Smooth muscle cell (in vitro differentiated cells): ENCODE results near the gene COPG2. TPM values are rescaled to one million over a fixed set of nuclear protein-coding genes. Genes with fewer than 3 reads are reported as not detected.

Experiments
- DNase-seq: peaks from one replicate; lab custom pipeline; 2025; ENCODE audit not compliant: unreplicated experiment; lab: John Stamatoyannopoulos, UW
- H2AFZ ChIP-seq: fragments of 200-600 bp; sonication (generic); 2 replicates; pipeline ENCODE4 v1.6.0; 2016; ENCODE audit warnings: antibody characterized with exemption, low read depth, mild to moderate bottlenecking
- H3F3A ChIP-seq: fragments of 200-600 bp; sonication (generic); 2 replicates; pipeline ENCODE4 v1.6.0; 2017; ENCODE audit warnings: antibody characterized with exemption, low read depth
- H3K27ac ChIP-seq: fragments of 200-600 bp; sonication (generic); 2 replicates; pipeline ENCODE4 v1.5.1; 2016; ENCODE audit warnings: low read depth, mild to moderate bottlenecking
- H3K27me3 ChIP-seq: fragments of 200-600 bp; sonication (generic); 2 replicates; pipeline ENCODE4 v1.6.1; 2016; ENCODE audit warnings: low read depth, mild to moderate bottlenecking
- H3K36me3 ChIP-seq: fragments of 200-600 bp; sonication (generic); 2 replicates; pipeline ENCODE4 v1.5.1; 2016; ENCODE audit warnings: low read depth
- H3K4me1 ChIP-seq: fragments of 200-600 bp; sonication (generic); 2 replicates; pipeline ENCODE4 v1.5.1; 2016; ENCODE audit warnings: low read depth
- H3K4me2 ChIP-seq: fragments of 200-600 bp; sonication (generic); 2 replicates; pipeline ENCODE4 v1.6.0; 2016; ENCODE audit warnings: mild to moderate bottlenecking
- H3K4me3 ChIP-seq: fragments of 200-600 bp; sonication (generic); 2 replicates; pipeline ENCODE4 v1.5.1; 2016; ENCODE audit warnings: mild to moderate bottlenecking
- H3K79me2 ChIP-seq: fragments of 200-600 bp; sonication (generic); 2 replicates; pipeline ENCODE4 v1.6.0; 2016; ENCODE audit warnings: low read depth, mild to moderate bottlenecking
- H3K9ac ChIP-seq: fragments of 200-600 bp; sonication (generic); 2 replicates; pipeline ENCODE4 v1.6.0; 2016; ENCODE audit warnings: low read depth
- H3K9me3 ChIP-seq: fragments of 200-600 bp; sonication (generic); replicated peaks from 2 replicates; pipeline ENCODE4 v1.5.1; 2016; ENCODE audit warnings: low read depth
- H4K20me1 ChIP-seq: fragments of 200-600 bp; sonication (generic); 2 replicates; pipeline ENCODE4 v1.6.0; 2016; ENCODE audit warnings: low read depth
- WGBS: methylation state at CpG from one replicate; pipeline ENCODE4 v1.1.7; 2016; ENCODE audit warnings: low lambda C conversion rate; 5-methylcytosine and 5-hydroxymethylcytosine counted together
- polyA plus RNA-seq: library from polyadenylated mRNA; unstranded; fragments of >200 nt; fragmentation: Nextera tagmentation; extraction: Ambion mirVana; gene quantifications from 2 replicates; pipeline ENCODE4 v1.2.1, GENCODE V29; 2016
- total RNA-seq: library from RNA; depleted of rRNA; stranded (reverse); fragments of >200 nt; gene quantifications from 2 replicates; pipeline ENCODE4 v1.2.3, GENCODE V29; 2014
- TF ChIP-seq, protein P1 (sequence below): fragments of 200-600 bp; sonication (generic); IDR thresholded peaks from 2 replicates; pipeline ENCODE4 v1.5.1; 2017; ENCODE audit warnings: borderline replicate concordance, mild to moderate bottlenecking, antibody characterized with exemption; ENCODE audit not compliant: insufficient read depth, poor library complexity, severe bottlenecking

COPG2 gene
- total and polyA plus RNA-seq, 2 experiments from 2014 or later, result 5.6 to 39.8 TPM

DNA sequence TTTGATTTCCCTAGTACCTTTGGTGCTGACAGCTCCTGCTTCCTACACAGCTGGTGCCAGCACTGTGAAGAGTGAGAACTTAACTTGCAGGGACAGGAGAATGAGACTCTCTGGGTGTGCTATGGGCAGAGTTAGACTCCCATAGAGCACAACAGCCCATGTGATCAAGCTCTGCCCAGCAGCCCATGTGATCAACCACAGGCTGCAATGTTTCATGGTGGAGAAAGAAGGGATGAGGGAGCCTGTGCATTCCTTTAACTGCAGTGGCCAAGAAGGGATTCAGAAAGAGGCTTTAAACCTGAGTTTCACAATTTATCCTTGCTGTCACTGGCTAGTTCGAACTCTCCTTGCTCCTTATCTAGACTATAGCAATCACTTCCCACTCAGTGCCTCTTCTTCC lies 186.7 kb downstream of the COPG2 start:
- H3F3A ChIP-seq, result peaks cover 3% of the 10 kb centered on the region
- H3K79me2 ChIP-seq, result no peaks in the 10 kb centered on the region
- no peaks in the 10 kb centered on the region for H3K27me3 ChIP-seq
- no peaks in the 10 kb centered on the region for H3K4me1 ChIP-seq
- no peaks in the 10 kb centered on the region for H4K20me1 ChIP-seq
- peak overlapping the region; percentile 25 for H3K4me2 ChIP-seq
- 32% methylated on average over 1 of the region's 1 CpG for WGBS
- no peaks in the 10 kb centered on the region for H3K36me3 ChIP-seq
- TF ChIP-seq, protein P1, sequence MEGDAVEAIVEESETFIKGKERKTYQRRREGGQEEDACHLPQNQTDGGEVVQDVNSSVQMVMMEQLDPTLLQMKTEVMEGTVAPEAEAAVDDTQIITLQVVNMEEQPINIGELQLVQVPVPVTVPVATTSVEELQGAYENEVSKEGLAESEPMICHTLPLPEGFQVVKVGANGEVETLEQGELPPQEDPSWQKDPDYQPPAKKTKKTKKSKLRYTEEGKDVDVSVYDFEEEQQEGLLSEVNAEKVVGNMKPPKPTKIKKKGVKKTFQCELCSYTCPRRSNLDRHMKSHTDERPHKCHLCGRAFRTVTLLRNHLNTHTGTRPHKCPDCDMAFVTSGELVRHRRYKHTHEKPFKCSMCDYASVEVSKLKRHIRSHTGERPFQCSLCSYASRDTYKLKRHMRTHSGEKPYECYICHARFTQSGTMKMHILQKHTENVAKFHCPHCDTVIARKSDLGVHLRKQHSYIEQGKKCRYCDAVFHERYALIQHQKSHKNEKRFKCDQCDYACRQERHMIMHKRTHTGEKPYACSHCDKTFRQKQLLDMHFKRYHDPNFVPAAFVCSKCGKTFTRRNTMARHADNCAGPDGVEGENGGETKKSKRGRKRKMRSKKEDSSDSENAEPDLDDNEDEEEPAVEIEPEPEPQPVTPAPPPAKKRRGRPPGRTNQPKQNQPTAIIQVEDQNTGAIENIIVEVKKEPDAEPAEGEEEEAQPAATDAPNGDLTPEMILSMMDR, result no peak
- no peak overlapping the region for H3K4me3 ChIP-seq
- no peaks in the 10 kb centered on the region for H3K9me3 ChIP-seq
- H2AFZ ChIP-seq, result peak overlapping the region; percentile 69
- H3K27ac ChIP-seq, result peak overlapping the region; percentile 17
- no peak overlapping the region for H3K9ac ChIP-seq
- DNase-seq, result no peak

DNA sequence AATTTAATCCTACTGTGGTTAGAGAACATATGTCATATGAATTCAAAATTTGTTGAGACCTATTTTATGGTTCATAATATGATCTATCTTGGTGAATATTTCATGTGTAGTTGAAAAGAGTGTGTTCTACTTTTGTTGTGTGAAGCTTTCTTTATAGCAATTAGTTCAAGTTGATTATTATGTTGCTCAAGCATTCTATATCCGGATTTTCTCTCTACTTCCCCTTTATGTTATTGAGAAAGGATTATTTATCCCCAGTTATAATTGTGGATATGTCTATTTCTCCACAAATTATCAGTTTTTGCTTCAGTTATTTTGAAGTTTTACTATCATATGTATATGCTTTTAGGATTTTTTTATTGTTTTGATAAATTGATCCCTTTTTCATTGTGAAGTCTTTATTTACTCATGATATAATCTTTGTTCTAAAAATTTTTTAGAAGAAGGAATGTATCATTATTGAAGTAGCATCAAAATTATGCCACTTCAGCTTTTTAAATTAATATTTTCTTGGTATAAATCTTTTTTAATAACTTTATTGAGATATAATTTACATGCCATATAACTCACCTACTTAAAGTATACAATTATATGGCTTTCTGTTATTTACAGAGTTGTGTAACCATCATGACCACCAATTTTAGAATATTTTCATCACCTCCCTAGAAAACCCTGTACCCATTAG lies 188.7 kb downstream of the COPG2 start:
- H3K4me1 ChIP-seq, result peaks cover 7% of the 10 kb centered on the region
- DNase-seq, result no peak
- no peaks in the 10 kb centered on the region for H3K27me3 ChIP-seq
- no peak overlapping the region for H2AFZ ChIP-seq
- H3K9me3 ChIP-seq, result no peaks in the 10 kb centered on the region
- H3K4me3 ChIP-seq, result no peak overlapping the region
- 100% methylated on average over 1 of the region's 1 CpG for WGBS
- H3K4me2 ChIP-seq, result no peak overlapping the region
- no peak overlapping the region for H3K27ac ChIP-seq
- H3K36me3 ChIP-seq, result no peaks in the 10 kb centered on the region
- TF ChIP-seq, protein P1, result no peak
- no peaks in the 10 kb centered on the region for H4K20me1 ChIP-seq
- peaks cover 3% of the 10 kb centered on the region for H3F3A ChIP-seq
- no peaks in the 10 kb centered on the region for H3K79me2 ChIP-seq
- H3K9ac ChIP-seq, result no peak overlapping the region

DNA sequence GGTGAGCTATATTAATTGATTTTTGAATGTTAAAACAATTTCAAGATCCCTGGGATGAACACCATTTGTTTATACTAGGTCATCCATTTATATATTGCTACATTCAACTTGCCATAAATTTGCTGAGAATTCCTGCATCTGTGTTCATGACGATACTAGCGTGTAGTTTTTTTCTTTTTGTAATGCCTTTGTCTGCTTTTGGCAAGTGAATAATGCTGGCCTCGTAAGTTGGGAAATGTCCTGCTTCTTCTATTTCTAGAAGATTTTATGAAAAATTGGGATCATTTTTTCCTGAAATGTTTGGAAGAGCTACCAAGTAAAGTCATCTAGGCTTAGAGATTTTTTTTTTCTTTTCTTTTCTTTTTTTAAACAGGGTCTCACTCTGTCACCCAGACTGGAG lies 189.6 kb downstream of the COPG2 start:
- WGBS, result 97% methylated on average over 3 of the region's 3 CpGs
- no peak for DNase-seq
- Histone ChIP-seq H2AFZ (no peak overlapping the region), H4K20me1 (no peaks in the 10 kb centered on the region), H3K79me2 (no peaks in the 10 kb centered on the region), H3K4me3 (no peak overlapping the region), H3K36me3 (no peaks in the 10 kb centered on the region), H3F3A (peaks cover 3% of the 10 kb centered on the region), H3K9me3 (no peaks in the 10 kb centered on the region), H3K4me2 (no peak overlapping the region), H3K4me1 (peaks cover 7% of the 10 kb centered on the region), H3K27me3 (no peaks in the 10 kb centered on the region), H3K27ac (no peak overlapping the region), H3K9ac (no peak overlapping the region)
- TF ChIP-seq, protein P1, result no peak
